Measurements from ENCODE around the gene KRTAP5-5. TPM values are rescaled to one million over a fixed set of nuclear protein-coding genes. Genes with fewer than 3 reads are reported as not detected.

Gene KRTAP5-5
- total RNA-seq, 6 experiments from 2014 or later: not detected

DNA sequence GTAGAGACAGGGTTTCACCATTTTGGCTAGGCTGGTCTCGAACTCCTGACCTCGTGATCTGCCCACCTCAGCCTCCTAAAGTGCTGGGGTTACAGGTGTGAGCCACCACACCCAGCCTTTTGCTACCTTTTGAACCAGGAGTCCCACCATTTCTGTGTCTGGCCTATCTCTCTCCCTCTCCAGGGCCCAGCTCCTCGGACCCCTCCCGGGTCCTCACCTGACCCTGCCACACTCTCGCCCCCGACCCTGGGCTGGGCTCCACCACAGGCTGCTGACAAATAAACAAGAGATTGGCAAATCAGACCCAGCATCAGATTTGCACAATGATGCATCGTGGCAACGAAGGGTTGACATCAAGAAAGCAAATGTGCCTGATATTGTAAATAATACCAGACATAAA is 8.8 kb downstream of the KRTAP5-5 start:
- no peak for TF ChIP-seq POLR2A (IDR thresholded peaks at IDR 0.05)
- TF ChIP-seq, protein P1, sequence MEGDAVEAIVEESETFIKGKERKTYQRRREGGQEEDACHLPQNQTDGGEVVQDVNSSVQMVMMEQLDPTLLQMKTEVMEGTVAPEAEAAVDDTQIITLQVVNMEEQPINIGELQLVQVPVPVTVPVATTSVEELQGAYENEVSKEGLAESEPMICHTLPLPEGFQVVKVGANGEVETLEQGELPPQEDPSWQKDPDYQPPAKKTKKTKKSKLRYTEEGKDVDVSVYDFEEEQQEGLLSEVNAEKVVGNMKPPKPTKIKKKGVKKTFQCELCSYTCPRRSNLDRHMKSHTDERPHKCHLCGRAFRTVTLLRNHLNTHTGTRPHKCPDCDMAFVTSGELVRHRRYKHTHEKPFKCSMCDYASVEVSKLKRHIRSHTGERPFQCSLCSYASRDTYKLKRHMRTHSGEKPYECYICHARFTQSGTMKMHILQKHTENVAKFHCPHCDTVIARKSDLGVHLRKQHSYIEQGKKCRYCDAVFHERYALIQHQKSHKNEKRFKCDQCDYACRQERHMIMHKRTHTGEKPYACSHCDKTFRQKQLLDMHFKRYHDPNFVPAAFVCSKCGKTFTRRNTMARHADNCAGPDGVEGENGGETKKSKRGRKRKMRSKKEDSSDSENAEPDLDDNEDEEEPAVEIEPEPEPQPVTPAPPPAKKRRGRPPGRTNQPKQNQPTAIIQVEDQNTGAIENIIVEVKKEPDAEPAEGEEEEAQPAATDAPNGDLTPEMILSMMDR (IDR thresholded peaks at IDR 0.05): no peak
- Histone ChIP-seq H3K9me3 (no peaks in the 10 kb centered on the region), H3K27me3 (no peaks in the 10 kb centered on the region), H3K36me3 (no peaks in the 10 kb centered on the region), H3K27ac (no peak overlapping the region), H3K4me3 (no peak overlapping the region), H3K4me1 (no peaks in the 10 kb centered on the region)
- DNase-seq: no peak
- ATAC-seq: no peak
- WGBS (ENCODE audit: insufficient coverage, low coverage, low lambda C conversion rate, missing lambda C conversion rate): 58% methylated on average over 8 of the region's 8 CpGs
- intact Hi-C loops (cut with DNase I): loop anchor here in 1 of 2 donors (10.0 kb wide), 1 partner anchor 94 kb away; no protein-coding TSS in a partner anchor

DNA sequence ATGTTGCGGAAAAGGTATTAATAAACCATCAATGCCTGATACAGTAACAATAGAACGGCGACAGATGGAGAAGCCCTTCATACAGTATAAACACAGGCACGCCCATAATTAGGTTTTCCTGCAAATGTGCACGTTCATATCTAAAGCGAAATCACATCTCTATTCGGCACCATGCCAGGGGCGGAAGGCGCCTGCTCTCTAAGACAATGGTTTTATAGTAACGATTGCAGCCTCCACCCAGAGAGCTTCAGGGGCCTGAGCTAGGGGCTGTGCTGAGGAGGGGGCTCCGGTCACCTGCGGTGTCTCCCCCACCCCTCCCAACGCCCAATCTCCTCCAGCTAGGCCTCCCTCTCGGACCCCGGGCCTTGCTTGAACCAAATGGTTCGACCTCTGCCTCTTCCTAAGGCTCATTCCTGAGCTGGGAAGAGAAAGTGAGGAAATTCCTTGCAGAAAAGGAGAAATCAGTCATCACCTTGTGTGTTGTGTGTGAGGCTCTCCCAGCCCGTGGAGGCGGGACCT is 9.6 kb downstream of the KRTAP5-5 start:
- Histone ChIP-seq H3K27ac (no peak overlapping the region), H3K4me3 (no peak overlapping the region), H3K27me3 (no peaks in the 10 kb centered on the region), H3K36me3 (no peaks in the 10 kb centered on the region), H3K4me1 (no peaks in the 10 kb centered on the region), H3K9me3 (no peaks in the 10 kb centered on the region)
- no peak for TF ChIP-seq POLR2A (IDR thresholded peaks at IDR 0.05)
- TF ChIP-seq, protein P1 (IDR thresholded peaks at IDR 0.05): no peak
- WGBS (ENCODE audit: insufficient coverage, low coverage, low lambda C conversion rate, missing lambda C conversion rate): 47% methylated on average over 15 of the region's 18 CpGs
- ATAC-seq (no peak), DNase-seq (no peak)
- intact Hi-C loops (cut with DNase I): loop anchor here in 1 of 2 donors (10.0 kb wide), 1 partner anchor 94 kb away; no protein-coding TSS in a partner anchor

DNA sequence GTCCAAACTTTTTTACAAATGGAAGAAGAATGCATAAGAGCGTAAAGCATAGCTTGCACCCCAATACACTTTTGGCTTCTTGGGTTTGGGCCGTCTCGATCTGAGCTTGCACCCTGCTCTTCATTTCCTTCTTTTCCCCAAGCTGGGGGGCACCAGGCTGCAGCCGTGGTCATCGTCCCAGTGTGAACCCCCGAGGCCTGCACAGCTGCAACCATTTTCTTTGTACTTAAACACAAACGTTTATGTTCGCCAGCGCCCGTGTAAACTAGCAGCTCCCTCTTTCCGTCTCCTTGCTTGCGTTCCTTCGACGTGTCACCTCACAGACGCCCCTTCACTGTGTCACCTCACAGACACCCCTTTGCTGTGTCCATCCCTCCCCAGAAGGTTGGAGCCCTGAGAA is 10.1 kb downstream of the KRTAP5-5 start:
- intact Hi-C loops (cut with DNase I): loop anchor here in 1 of 2 donors (10.0 kb wide), 1 partner anchor 95 kb away; no protein-coding TSS in a partner anchor
- H3K27ac ChIP-seq: no peak overlapping the region
- WGBS (ENCODE audit: insufficient coverage, low coverage, low lambda C conversion rate, missing lambda C conversion rate): 45% methylated on average over 15 of the region's 15 CpGs
- no peak overlapping the region for H3K4me3 ChIP-seq
- ATAC-seq: no peak
- no peaks in the 10 kb centered on the region for H3K27me3 ChIP-seq
- TF ChIP-seq, protein P1 (IDR thresholded peaks at IDR 0.05): no peak
- TF ChIP-seq POLR2A (IDR thresholded peaks at IDR 0.05): no peak
- no peaks in the 10 kb centered on the region for H3K36me3 ChIP-seq
- no peaks in the 10 kb centered on the region for H3K9me3 ChIP-seq
- no peaks in the 10 kb centered on the region for H3K4me1 ChIP-seq
- no peak for DNase-seq

DNA sequence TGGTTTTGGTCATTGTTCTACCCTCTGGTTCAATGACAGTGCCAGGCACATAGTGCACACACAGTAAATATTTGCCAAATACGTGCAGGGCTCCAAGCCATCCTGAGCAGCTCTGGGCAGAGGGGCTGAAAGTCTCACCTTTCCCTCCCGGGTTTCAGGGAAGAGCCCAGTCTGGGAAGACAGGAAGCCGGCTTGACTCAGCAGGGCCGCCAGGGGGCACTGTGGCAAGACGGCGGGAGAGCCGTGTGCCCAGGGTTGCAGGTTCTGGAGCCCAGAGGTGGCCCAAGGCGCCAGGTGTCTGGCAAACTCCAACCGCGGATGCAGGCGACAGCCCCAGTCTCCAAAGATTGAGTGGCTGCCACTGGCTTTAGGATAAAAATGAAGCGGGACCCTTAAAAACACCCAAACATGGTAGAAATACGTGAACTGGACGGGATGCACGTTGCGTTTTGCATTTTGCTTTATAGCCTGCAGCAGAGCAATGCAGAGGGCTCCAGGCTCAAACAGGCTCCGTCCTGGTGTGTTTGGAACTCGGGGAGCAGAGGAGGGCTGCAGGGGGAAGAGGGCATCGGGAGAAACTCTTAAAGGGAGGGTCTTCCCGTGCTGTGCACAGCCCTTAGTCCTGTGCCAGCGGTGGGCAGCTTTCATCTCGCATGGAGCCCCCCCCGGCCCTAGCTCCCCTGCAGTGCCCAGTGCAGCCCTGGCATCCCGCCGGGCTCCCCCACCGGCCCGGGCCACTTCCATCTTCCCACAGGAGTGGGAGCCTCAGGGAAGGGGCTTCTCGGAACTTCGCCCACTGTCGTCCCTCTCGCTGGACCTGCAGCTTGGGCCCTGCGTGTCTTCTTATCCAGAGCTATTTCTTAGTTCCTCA is 10.7 kb downstream of the KRTAP5-5 start:
- peak; percentile 84 to 92 (median 90) for ATAC-seq
- WGBS (ENCODE audit: insufficient coverage, low coverage, low lambda C conversion rate, missing lambda C conversion rate): 29% methylated on average over 14 of the region's 32 CpGs

More for the DNA sequence above, 10.7 kb downstream of the KRTAP5-5 start:
- peak; percentile 55 to 68 (median 61) for DNase-seq
- H3K4me1 ChIP-seq: no peaks in the 10 kb centered on the region
- H3K36me3 ChIP-seq: no peaks in the 10 kb centered on the region
- H3K27ac ChIP-seq: no peak overlapping the region
- no peaks in the 10 kb centered on the region for H3K9me3 ChIP-seq
- no peak for TF ChIP-seq POLR2A (IDR thresholded peaks at IDR 0.05)
- TF ChIP-seq, protein P1 (IDR thresholded peaks at IDR 0.05): peak; percentile 66 to 93 (median 88)
- H3K27me3 ChIP-seq: no peaks in the 10 kb centered on the region
- no peak overlapping the region for H3K4me3 ChIP-seq
- intact Hi-C loops (cut with DNase I): no loop called here

Measured in right lobe of liver (tissue), 6 donors.